GM13976 (cell line): ENCODE measurements around the gene CDIPT.
A peak's percentile ranks its signal among the peaks of the same experiment; 100 is the strongest.

Experiments used
- DNase-seq: peaks from one replicate; pipeline ENCODE4 v3.0.0; 2012; ENCODE audit warnings: low spot score
- in situ Hi-C: fragments of 300-500 bp; cut with MboI; formaldehyde crosslinking; loops from one replicate; pipeline ENCODE4 v1.12.0; 2022; ENCODE audit warnings: low sequenced_read_pairs, mixed read lengths, inconsistent platforms; ENCODE audit not compliant: unreplicated experiment
- TF ChIP-seq, protein P1 (sequence below): IDR thresholded peaks from 2 replicates; pipeline ENCODE4 v1.5.1; 2012; ENCODE audit warnings: borderline replicate concordance, mild to moderate bottlenecking; ENCODE audit not compliant: insufficient read depth; ENCODE audit errors: extremely low read depth, missing control alignments, control extremely low read depth

CDIPT gene

GRCh38 chr16:29864205-29864604, 1.2 kb upstream of the CDIPT start:
- no peak for DNase-seq
- TF ChIP-seq, protein P1, sequence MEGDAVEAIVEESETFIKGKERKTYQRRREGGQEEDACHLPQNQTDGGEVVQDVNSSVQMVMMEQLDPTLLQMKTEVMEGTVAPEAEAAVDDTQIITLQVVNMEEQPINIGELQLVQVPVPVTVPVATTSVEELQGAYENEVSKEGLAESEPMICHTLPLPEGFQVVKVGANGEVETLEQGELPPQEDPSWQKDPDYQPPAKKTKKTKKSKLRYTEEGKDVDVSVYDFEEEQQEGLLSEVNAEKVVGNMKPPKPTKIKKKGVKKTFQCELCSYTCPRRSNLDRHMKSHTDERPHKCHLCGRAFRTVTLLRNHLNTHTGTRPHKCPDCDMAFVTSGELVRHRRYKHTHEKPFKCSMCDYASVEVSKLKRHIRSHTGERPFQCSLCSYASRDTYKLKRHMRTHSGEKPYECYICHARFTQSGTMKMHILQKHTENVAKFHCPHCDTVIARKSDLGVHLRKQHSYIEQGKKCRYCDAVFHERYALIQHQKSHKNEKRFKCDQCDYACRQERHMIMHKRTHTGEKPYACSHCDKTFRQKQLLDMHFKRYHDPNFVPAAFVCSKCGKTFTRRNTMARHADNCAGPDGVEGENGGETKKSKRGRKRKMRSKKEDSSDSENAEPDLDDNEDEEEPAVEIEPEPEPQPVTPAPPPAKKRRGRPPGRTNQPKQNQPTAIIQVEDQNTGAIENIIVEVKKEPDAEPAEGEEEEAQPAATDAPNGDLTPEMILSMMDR: no peak
- in situ Hi-C loops: no loop called here

DNA sequence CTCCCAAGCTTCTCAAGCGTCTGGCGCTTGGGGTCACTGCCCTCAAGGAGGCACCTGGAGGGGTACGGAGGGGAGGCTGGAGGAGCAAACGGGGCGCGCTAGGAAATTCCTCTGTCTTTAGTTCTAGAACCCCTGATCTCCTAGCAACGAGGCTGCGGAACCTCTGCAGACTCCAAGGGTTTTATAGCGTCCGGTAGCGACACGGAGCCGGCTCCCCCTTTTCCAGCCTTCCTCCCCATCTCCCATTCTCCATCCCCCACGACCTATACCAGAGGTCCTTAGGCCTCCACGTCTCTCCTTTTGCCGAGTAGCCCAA, 601 bp upstream of the CDIPT start:
- in situ Hi-C loops: no loop called here
- TF ChIP-seq, protein P1: no peak
- no peak for DNase-seq

DNA sequence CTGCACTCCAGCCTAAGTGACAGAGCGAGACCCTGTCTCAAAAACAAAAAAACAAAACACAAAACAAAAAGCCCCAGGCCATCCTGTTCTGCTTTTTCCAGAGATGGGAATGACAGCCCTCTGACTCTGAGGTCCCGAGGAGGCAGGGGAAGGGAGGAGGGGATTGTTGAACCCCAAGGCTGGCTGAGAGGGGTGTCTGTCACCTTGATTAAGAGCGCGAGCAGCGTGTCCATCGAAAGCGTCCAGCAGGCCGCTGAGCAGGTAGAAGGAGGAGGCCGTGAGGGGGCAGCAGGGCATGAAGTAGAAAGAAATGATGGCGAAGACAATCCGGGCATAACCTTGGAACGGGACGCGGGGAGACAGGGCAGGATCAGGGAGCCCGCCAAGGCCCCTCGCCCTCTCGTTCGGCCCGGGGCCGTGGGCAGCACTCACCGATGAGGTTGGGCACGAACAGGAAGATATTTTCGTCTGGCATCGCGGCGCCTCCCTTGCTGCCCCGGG, 593 bp downstream of the CDIPT start:
- TF ChIP-seq, protein P1: no peak
- in situ Hi-C loops: no loop called here
- DNase-seq: peak; percentile 48

GRCh38 chr16:29860218-29860617, 2.8 kb downstream of the CDIPT start:
- in situ Hi-C loops: no loop called here
- DNase-seq: no peak
- TF ChIP-seq, protein P1: no peak

DNA sequence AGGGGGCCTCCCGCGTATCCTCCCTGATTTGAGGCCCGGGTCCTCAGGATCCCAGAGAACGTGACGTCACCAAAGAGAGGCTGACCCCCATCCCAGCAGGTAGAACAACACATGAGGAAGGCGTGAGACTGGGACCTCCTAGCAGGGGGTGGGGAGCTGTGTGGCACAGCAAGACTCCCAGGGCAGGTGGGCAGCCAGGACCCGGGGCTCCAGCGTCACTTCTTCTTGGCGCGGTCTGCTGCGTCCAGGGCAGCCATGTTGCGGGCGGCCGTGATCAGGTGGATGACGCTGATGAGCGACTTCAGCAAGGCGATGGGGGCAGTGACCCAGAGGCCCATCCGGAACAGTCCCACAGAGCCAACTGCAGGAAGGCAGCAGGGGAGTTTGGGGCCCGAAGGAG, 4.1 kb downstream of the CDIPT start:
- in situ Hi-C loops: no loop called here
- DNase-seq: no peak
- TF ChIP-seq, protein P1: no peak

DNA sequence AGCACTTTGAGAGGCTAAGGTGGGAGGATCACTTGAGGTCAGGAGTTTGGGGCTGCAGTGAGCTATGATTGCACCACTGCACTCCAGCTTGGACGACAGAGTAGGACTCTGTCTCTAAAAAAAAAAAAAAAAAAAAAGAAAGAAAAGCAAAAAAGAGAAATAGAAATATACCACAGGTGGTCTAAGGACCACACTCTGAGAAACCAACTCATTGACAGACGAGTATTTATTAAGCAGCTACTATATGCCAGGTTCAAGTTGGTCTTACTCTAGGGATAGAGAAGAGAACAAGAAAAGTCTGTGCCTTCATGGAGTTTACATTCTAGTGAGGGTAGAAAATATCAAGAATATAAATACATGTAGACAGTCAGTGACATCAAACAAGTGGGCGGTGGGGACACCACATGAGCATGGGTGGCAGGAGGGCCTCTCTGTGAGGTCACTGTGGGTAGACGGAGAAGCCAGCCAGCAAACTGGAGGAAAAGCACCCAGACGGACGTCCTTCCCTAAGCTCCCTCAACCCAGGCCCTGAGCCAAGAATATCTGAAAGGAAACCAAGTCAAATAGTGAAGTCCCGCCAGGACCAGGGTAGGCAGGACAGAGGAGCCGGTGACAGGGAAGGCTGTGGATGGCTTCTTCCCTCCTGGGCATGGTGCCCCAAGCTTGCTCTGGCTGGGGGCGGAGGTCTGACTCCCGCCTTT, 4.7 kb downstream of the CDIPT start:
- in situ Hi-C loops: no loop called here
- DNase-seq: no peak
- TF ChIP-seq, protein P1: no peak
